H9 (cell line): ENCODE measurements around the gene LHX4. TPM values are rescaled to one million over a fixed set of nuclear protein-coding genes. Genes with fewer than 3 reads are reported as not detected.

Source experiments
- DNase-seq: peaks from one replicate; pipeline ENCODE4 v3.0.0-alpha.2; 2017
- H2AFZ ChIP-seq: one replicate; pipeline ENCODE4 v1.6.1; 2013; ENCODE audit warnings: mild to moderate bottlenecking, low read length, control low read depth, moderate library complexity
- H2AK5ac ChIP-seq: 2 replicates; pipeline ENCODE4 v1.6.1; 2013; ENCODE audit warnings: low read length, control low read depth, mixed read lengths; ENCODE audit not compliant: insufficient read length
- H2BK120ac ChIP-seq: one replicate; pipeline ENCODE4 v1.6.1; 2013; ENCODE audit warnings: low read depth, mild to moderate bottlenecking, low read length, control low read depth, inconsistent platforms; ENCODE audit not compliant: poor library complexity, severe bottlenecking
- H2BK12ac ChIP-seq: 2 replicates; pipeline ENCODE4 v1.6.1; 2013; ENCODE audit warnings: low read length, control low read depth, mixed read lengths, low read depth; ENCODE audit not compliant: insufficient read length
- H2BK15ac ChIP-seq: 2 replicates; pipeline ENCODE4 v1.6.1; 2013; ENCODE audit warnings: low read depth, low read length, control low read depth
- H2BK20ac ChIP-seq: one replicate; pipeline ENCODE4 v1.6.1; 2013; ENCODE audit warnings: low read depth, mild to moderate bottlenecking, low read length, control low read depth, inconsistent platforms; ENCODE audit not compliant: poor library complexity, severe bottlenecking
- H2BK5ac ChIP-seq: 2 replicates; pipeline ENCODE4 v1.6.1; 2013; ENCODE audit warnings: low read length, control low read depth, mixed read lengths; ENCODE audit not compliant: insufficient read length
- H3K14ac ChIP-seq: 2 replicates; pipeline ENCODE4 v1.6.1; 2013; ENCODE audit warnings: low read length, control low read depth; ENCODE audit not compliant: insufficient read depth
- H3K18ac ChIP-seq: 2 replicates; pipeline ENCODE4 v1.6.1; 2013; ENCODE audit warnings: low read depth, mild to moderate bottlenecking, mixed read lengths, low read length, control low read depth; ENCODE audit not compliant: insufficient read length
- H3K23ac ChIP-seq: 2 replicates; pipeline ENCODE4 v1.6.1; 2013; ENCODE audit warnings: low read length, control low read depth, mixed read lengths, low read depth; ENCODE audit not compliant: insufficient read length
- H3K23me2 ChIP-seq: 2 replicates; pipeline ENCODE4 v1.6.1; 2013; ENCODE audit warnings: low read depth, mild to moderate bottlenecking, mixed read lengths, low read length, control low read depth; ENCODE audit not compliant: insufficient read length, poor library complexity, severe bottlenecking
- H3K27ac ChIP-seq: 2 replicates; pipeline ENCODE4 v1.5.1; 2013; ENCODE audit warnings: low read length, control low read depth, mixed read lengths, low read depth; ENCODE audit not compliant: insufficient read length
- H3K27me3 ChIP-seq: 2 replicates; pipeline ENCODE4 v1.6.1; 2013; ENCODE audit warnings: low read length, control low read depth, inconsistent platforms; ENCODE audit not compliant: insufficient read depth
- H3K4ac ChIP-seq: 2 replicates; pipeline ENCODE4 v1.6.1; 2013; ENCODE audit warnings: low read depth, mild to moderate bottlenecking, control low read depth, inconsistent platforms, low read length, moderate library complexity
- H3K4me1 ChIP-seq: 2 replicates; pipeline ENCODE4 v1.6.1; 2013; ENCODE audit warnings: low read length, control low read depth, inconsistent platforms; ENCODE audit not compliant: insufficient read depth
- H3K4me2 ChIP-seq: 2 replicates; pipeline ENCODE4 v1.6.1; 2013; ENCODE audit warnings: low read length, control low read depth, mixed read lengths; ENCODE audit not compliant: insufficient read length, insufficient read depth
- H3K56ac ChIP-seq: 2 replicates; pipeline ENCODE4 v1.6.1; 2013; ENCODE audit warnings: low read depth, mild to moderate bottlenecking, mixed read lengths, low read length, control low read depth; ENCODE audit not compliant: insufficient read length
- H3K79me1 ChIP-seq: 2 replicates; pipeline ENCODE4 v1.6.1; 2013; ENCODE audit warnings: low read depth, mild to moderate bottlenecking, moderate library complexity, low read length, control low read depth, inconsistent platforms; ENCODE audit not compliant: insufficient read depth, poor library complexity, severe bottlenecking
- H3K79me2 ChIP-seq: 2 replicates; pipeline ENCODE4 v1.6.1; 2013; ENCODE audit warnings: low read length, control low read depth, inconsistent platforms; ENCODE audit not compliant: insufficient read depth
- H3K9ac ChIP-seq: 2 replicates; pipeline ENCODE4 v1.6.1; 2013; ENCODE audit warnings: low read length, control low read depth, mixed read lengths; ENCODE audit not compliant: insufficient read length; ENCODE audit errors: extremely low read depth
- H3K9me3 ChIP-seq: one replicate; pipeline ENCODE4 v1.6.1; 2013; ENCODE audit warnings: low read depth, low read length, inconsistent platforms; ENCODE audit not compliant: control insufficient read depth
- H3T11ph ChIP-seq: one replicate; pipeline ENCODE4 v1.6.1; 2013; ENCODE audit warnings: mild to moderate bottlenecking, low read length, control low read depth, inconsistent platforms
- H4K20me1 ChIP-seq: one replicate; pipeline ENCODE4 v1.6.1; 2013; ENCODE audit not compliant: control insufficient read depth, insufficient read length, insufficient read depth
- H4K5ac ChIP-seq: 2 replicates; pipeline ENCODE4 v1.6.1; 2013; ENCODE audit warnings: low read depth, mild to moderate bottlenecking, mixed read lengths, low read length, control low read depth; ENCODE audit not compliant: insufficient read length
- H4K8ac ChIP-seq: replicated peaks from 2 replicates; pipeline ENCODE4 v1.6.1; 2013; ENCODE audit warnings: low read length, control low read depth, mixed read lengths, low read depth; ENCODE audit not compliant: insufficient read length
- H4K91ac ChIP-seq: 2 replicates; pipeline ENCODE4 v1.6.1; 2013; ENCODE audit warnings: low read depth, mild to moderate bottlenecking, moderate library complexity, mixed read lengths, low read length, control low read depth; ENCODE audit not compliant: insufficient read length
- H3K27ac Mint-ChIP-seq, 3 experiments: 2 replicates in 2 of 3; 3 replicates in 1 of 3; pipeline ENCODE4 v1.8.0; 2020 to 2021; ENCODE audit warnings: mixed read lengths in 3 of 3, mild to moderate bottlenecking in 1 of 3, moderate library complexity in 1 of 3
- H3K27me3 Mint-ChIP-seq: 2 replicates; pipeline ENCODE4 v1.8.0; 2021; ENCODE audit warnings: low read depth, mild to moderate bottlenecking, moderate library complexity, mixed read lengths
- H3K36me3 Mint-ChIP-seq, 3 experiments: 2 replicates in 2 of 3; 3 replicates in 1 of 3; pipeline ENCODE4 v1.8.0; 2020 to 2021; ENCODE audit warnings: low read depth in 3 of 3, mixed read lengths in 3 of 3; ENCODE audit not compliant: insufficient read depth in 1 of 3
- H3K4me1 Mint-ChIP-seq, 2 experiments: 2 replicates each; pipeline ENCODE4 v1.8.0; 2020; ENCODE audit warnings: mixed read lengths in 2 of 2
- H3K4me3 Mint-ChIP-seq, 2 experiments: 2 replicates in 1 of 2; 3 replicates in 1 of 2; pipeline ENCODE4 v1.8.0; 2020 to 2021; ENCODE audit warnings: mild to moderate bottlenecking in 2 of 2, mixed read lengths in 2 of 2, moderate library complexity in 1 of 2
- H3K9me3 Mint-ChIP-seq, 2 experiments: 2 replicates in 1 of 2; 3 replicates in 1 of 2; pipeline ENCODE4 v1.8.0; 2020; ENCODE audit warnings: mild to moderate bottlenecking in 2 of 2, mixed read lengths in 2 of 2, moderate library complexity in 1 of 2
- WGBS: extraction: QIAGEN DNeasy Blood & Tissue Kit; methylation state at CpG from one replicate; pipeline ENCODE4 v1.1.7; 2013; ENCODE audit warnings: missing lambda C conversion rate, low lambda C conversion rate, mixed read lengths; ENCODE audit not compliant: insufficient read length; ENCODE audit errors: extremely low coverage; 5-methylcytosine and 5-hydroxymethylcytosine counted together
- total RNA-seq: library from RNA; stranded (reverse); gene quantifications from 2 replicates; pipeline ENCODE4 v1.2.1, GENCODE V29; 2021
- TF ChIP-seq, protein P1 (sequence below): fragments of 200-600 bp; sonication (generic); conservative IDR thresholded peaks from 3 replicates; pipeline ENCODE4 v1.8.0; 2021; ENCODE audit warnings: antibody characterized with exemption, mild to moderate bottlenecking

LHX4 gene
- total RNA-seq, 1 experiment from 2014 or later = 1.9 TPM

DNA sequence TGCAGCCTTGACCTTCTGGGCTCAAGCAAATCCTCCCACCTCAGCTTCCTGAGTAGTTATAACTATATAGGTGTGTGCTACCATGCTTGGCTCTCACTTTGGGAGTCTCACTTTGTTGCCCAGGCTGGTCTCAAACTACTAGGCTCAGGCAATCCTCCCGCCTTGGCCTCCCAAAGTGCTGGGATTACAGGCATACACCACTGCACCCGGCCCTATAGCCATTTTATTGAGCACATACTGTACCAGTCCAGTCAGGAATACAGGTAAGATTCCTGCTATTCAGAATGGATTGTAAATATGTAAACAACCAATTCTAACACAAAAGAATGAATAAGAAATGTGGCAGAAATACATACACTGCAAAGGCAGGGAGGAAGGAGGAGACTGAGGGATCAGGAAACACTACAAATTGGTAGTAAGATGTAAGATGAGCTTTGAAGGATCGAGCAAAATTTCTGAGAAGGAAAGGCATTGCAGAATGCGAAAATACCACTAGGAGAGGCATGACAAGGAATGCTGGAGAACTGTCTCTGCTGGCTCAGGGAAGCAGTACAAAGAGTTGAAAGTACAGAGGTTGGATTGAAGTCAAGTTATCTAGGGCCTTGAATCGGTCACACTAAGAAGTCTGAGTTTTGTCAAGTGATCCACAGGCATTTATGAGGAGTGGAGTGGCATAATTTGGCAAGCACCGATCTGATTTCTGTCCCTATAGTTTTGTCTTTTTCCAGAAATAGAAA, 60.4 kb downstream of the LHX4 start:
- no peak overlapping the region for H3K56ac ChIP-seq
- H2AFZ ChIP-seq = no peak overlapping the region
- Mint-ChIP-seq H3K4me1 (no peaks in the 10 kb centered on the region), H3K27me3 (no peaks in the 10 kb centered on the region), H3K27ac (peak overlapping the region in 1 of 3 experiments; percentile 79; a peak in 2 of 7 replicates), H3K36me3 (peaks cover 4 to 14% (median 9%) of the 10 kb centered on the region in 3 experiments; a peak in 5 of 7 replicates), H3K9me3 (peaks cover 4 to 7% of the 10 kb centered on the region in 2 experiments; a peak in 2 of 5 replicates), H3K4me3 (no peak overlapping the region)
- H3K18ac ChIP-seq = no peak overlapping the region
- DNase-seq = no peak
- no peaks in the 10 kb centered on the region for H3K4me1 ChIP-seq
- no peak overlapping the region for H3K9ac ChIP-seq
- no peaks in the 10 kb centered on the region for H3K79me2 ChIP-seq
- no peak overlapping the region for H2BK12ac ChIP-seq
- H4K20me1 ChIP-seq = no peaks in the 10 kb centered on the region
- no peak overlapping the region for H4K91ac ChIP-seq
- no peak overlapping the region for H3T11ph ChIP-seq
- H2BK120ac ChIP-seq = no peak overlapping the region
- H3K23me2 ChIP-seq = no peaks in the 10 kb centered on the region
- no peak overlapping the region for H2BK5ac ChIP-seq
- H3K79me1 ChIP-seq = no peaks in the 10 kb centered on the region
- no peak overlapping the region for H2AK5ac ChIP-seq
- no peak overlapping the region for H3K23ac ChIP-seq
- H3K4ac ChIP-seq = no peak overlapping the region
- no peak overlapping the region for H3K4me2 ChIP-seq
- no CpG with 5 or more reads among the region's 6 CpGs for WGBS
- H2BK20ac ChIP-seq = no peak overlapping the region
- no peak overlapping the region for H4K5ac ChIP-seq
- H4K8ac ChIP-seq = no peak overlapping the region
- no peak overlapping the region for H3K14ac ChIP-seq
- no peaks in the 10 kb centered on the region for H3K9me3 ChIP-seq
- no peak overlapping the region for H2BK15ac ChIP-seq
- H3K27me3 ChIP-seq = no peaks in the 10 kb centered on the region
- TF ChIP-seq, protein P1, sequence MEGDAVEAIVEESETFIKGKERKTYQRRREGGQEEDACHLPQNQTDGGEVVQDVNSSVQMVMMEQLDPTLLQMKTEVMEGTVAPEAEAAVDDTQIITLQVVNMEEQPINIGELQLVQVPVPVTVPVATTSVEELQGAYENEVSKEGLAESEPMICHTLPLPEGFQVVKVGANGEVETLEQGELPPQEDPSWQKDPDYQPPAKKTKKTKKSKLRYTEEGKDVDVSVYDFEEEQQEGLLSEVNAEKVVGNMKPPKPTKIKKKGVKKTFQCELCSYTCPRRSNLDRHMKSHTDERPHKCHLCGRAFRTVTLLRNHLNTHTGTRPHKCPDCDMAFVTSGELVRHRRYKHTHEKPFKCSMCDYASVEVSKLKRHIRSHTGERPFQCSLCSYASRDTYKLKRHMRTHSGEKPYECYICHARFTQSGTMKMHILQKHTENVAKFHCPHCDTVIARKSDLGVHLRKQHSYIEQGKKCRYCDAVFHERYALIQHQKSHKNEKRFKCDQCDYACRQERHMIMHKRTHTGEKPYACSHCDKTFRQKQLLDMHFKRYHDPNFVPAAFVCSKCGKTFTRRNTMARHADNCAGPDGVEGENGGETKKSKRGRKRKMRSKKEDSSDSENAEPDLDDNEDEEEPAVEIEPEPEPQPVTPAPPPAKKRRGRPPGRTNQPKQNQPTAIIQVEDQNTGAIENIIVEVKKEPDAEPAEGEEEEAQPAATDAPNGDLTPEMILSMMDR = no peak
- H3K27ac ChIP-seq = no peak overlapping the region
